GM12878 (cell line): ENCODE data around the gene SEC16A. TPM values are rescaled to one million over a fixed set of nuclear protein-coding genes. Genes with fewer than 3 reads are reported as not detected.

Experiments used
- ATAC-seq: fragments of 200-7000 bp; cut with Tn5 transposase; 3 replicates; pipeline ENCODE4 v1.9.1; 2020; ENCODE audit warnings: mild to moderate bottlenecking, moderate library complexity
- BruUV-seq: library from RNA; stranded (reverse); fragments of 400-500 nt; replicated peaks from 2 replicates; lab custom pipeline; 2021; lab: Mats Ljungman, UMichigan
- CTCF ChIA-PET: fragments of 300-600 bp; sonication (Branson Sonifier 250); formaldehyde crosslinking; extraction: SDS; loops from one replicate; lab custom pipeline; 2021; ENCODE audit warnings: inconsistent platforms; lab: Yijun Ruan, JAX
- POLR2A ChIA-PET: fragments of 350-600 bp; formaldehyde crosslinking; extraction: SDS; loops from one replicate; lab custom pipeline; 2021; ENCODE audit warnings: inconsistent platforms; lab: Charles Lee
- RAD21 ChIA-PET: fragments of 300-600 bp; sonication (Branson Sonifier 250); formaldehyde crosslinking; loops from one replicate; lab custom pipeline; 2023; ENCODE audit warnings: antibody characterized with exemption; ENCODE audit not compliant: unreplicated experiment; lab: Charles Lee
- SMC1A ChIA-PET: fragments of 300-600 bp; sonication (Branson Sonifier 250); formaldehyde crosslinking; loops from one replicate; lab custom pipeline; 2023; ENCODE audit not compliant: unreplicated experiment, uncharacterized antibody; lab: Charles Lee
- DNase-seq: peaks from one replicate; pipeline ENCODE4 v3.0.0-alpha.2; 2011; ENCODE audit warnings: low read depth, low spot score
- FAIRE-seq: peaks from 3 replicates; lab custom pipeline; 2011; peaks lifted over from hg19 to GRCh38; lab: Jason Lieb, UNC
- H2AFZ ChIP-seq: 2 replicates; pipeline ENCODE4 v1.6.0; 2011; ENCODE audit warnings: low read depth, low read length, control low read depth; ENCODE audit not compliant: control insufficient read depth
- H3K27ac ChIP-seq: 2 replicates; pipeline ENCODE4 v1.5.1; 2011; ENCODE audit warnings: control low read depth; ENCODE audit not compliant: control insufficient read depth, insufficient read depth
- H3K27me3 ChIP-seq, 2 experiments: replicated peaks in 1 of 2; 2 replicates each; pipeline versions ENCODE4 v1.6.0 to v1.6.1; 2011; ENCODE audit warnings: low read length in 1 of 2; ENCODE audit not compliant: control insufficient read depth in 2 of 2, insufficient read depth in 2 of 2
- H3K36me3 ChIP-seq, 2 experiments: 2 replicates each; pipeline ENCODE4 v1.5.1; 2011; ENCODE audit warnings: low read length in 1 of 2; ENCODE audit not compliant: control insufficient read depth in 2 of 2, insufficient read depth in 2 of 2
- H3K4me1 ChIP-seq: 2 replicates; pipeline ENCODE4 v1.6.1; 2011; ENCODE audit warnings: mild to moderate bottlenecking, low read length, moderate library complexity, mixed read lengths; ENCODE audit not compliant: control insufficient read depth, insufficient read depth
- H3K4me2 ChIP-seq: 2 replicates; pipeline ENCODE4 v1.6.0; 2011; ENCODE audit warnings: control low read depth; ENCODE audit not compliant: control insufficient read depth, insufficient read depth
- H3K4me3 ChIP-seq: fragments of 200-600 bp; sonication (generic); 2 replicates; pipeline ENCODE4 v1.5.1; 2016
- H3K79me2 ChIP-seq: 2 replicates; pipeline ENCODE4 v1.6.0; 2011; ENCODE audit warnings: low read length; ENCODE audit not compliant: control insufficient read depth, insufficient read depth
- H3K9ac ChIP-seq: 2 replicates; pipeline ENCODE4 v1.8.0; 2011; ENCODE audit warnings: low read length, control low read depth, mixed read lengths; ENCODE audit not compliant: control insufficient read depth, insufficient read depth
- H3K9me3 ChIP-seq: replicated peaks from 3 replicates; pipeline ENCODE4 v1.5.1; 2011; ENCODE audit warnings: mild to moderate bottlenecking, low read length; ENCODE audit not compliant: control insufficient read depth, insufficient read depth
- H4K20me1 ChIP-seq: 2 replicates; pipeline ENCODE4 v1.6.0; 2011; ENCODE audit not compliant: control insufficient read depth, insufficient read depth
- LARP7 ChIP-seq: fragments of 450-650 bp; IDR thresholded peaks from 2 replicates; pipeline ENCODE4 v1.6.1; 2017; ENCODE audit warnings: mild to moderate bottlenecking
- NFXL1 ChIP-seq: fragments of 450-650 bp; IDR thresholded peaks from 2 replicates; pipeline ENCODE4 v1.6.1; 2017; ENCODE audit warnings: antibody characterized with exemption, mild to moderate bottlenecking, borderline replicate concordance
- POLR2A ChIP-seq: IDR thresholded peaks from 2 replicates; pipeline ENCODE4 v1.6.1; 2011; ENCODE audit warnings: low read depth, mild to moderate bottlenecking, low read length
- RELA ChIP-seq: fragments of 450-650 bp; IDR thresholded peaks from 2 replicates; pipeline ENCODE4 v1.8.0; 2014; ENCODE audit warnings: borderline replicate concordance; ENCODE audit not compliant: partially characterized antibody
- WGBS: methylation state at CpG from one replicate; pipeline ENCODE4 v1.1.6; 2016; ENCODE audit warnings: low lambda C conversion rate; ENCODE audit not compliant: insufficient replicate concordance, insufficient coverage; ENCODE audit errors: missing lambda C conversion rate; 5-methylcytosine and 5-hydroxymethylcytosine counted together
- in situ Hi-C: fragments of 300-500 bp; cut with MboI; formaldehyde crosslinking; loops from 9 replicates; pipeline ENCODE4 v1.14.3; 2018; ENCODE audit warnings: mixed read lengths
- intact Hi-C: fragments of 100-400 bp; cut with micrococcal nuclease; formaldehyde crosslinking; loops from one replicate; pipeline ENCODE4 v1.14.2; 2022; ENCODE audit not compliant: unreplicated experiment
- polyA plus RNA-seq, 11 experiments: library from polyadenylated mRNA; depleted of rRNA in 4 of 11; unstranded in 6 of 11; stranded (reverse) in 5 of 11; fragments of >200 nt; fragmentation: Nextera tagmentation in 4 of 11; fragmentation: Illumina TruSeq in 1 of 11; extraction: Ambion mirVana in 4 of 11; extraction: Trizol in 1 of 11; gene quantifications; 1 replicate in 1 of 11; 2 replicates in 10 of 11; pipeline versions ENCODE4 v1.2.1 to v1.2.3, GENCODE V29; 2011 to 2016; ENCODE audit warnings: inconsistent platforms in 2 of 11, missing spikeins in 2 of 11, low read depth in 1 of 11
- total RNA-seq, 4 experiments: library from RNA; depleted of rRNA in 3 of 4; stranded (reverse); fragments of >200 nt in 3 of 4; fragmentation: Illumina TruSeq in 1 of 4; extraction: Trizol in 1 of 4; gene quantifications; 2 replicates each; pipeline versions ENCODE4 v1.2.1 to v1.2.3, GENCODE V29; 2013 to 2021

SEC16A gene
- total and polyA plus RNA-seq, 10 of the 15 experiments (the other 5 are each of a cell fraction or from before 2014, with no cell fraction given), result 9.9 to 59.1 (median 21.7) TPM

DNA sequence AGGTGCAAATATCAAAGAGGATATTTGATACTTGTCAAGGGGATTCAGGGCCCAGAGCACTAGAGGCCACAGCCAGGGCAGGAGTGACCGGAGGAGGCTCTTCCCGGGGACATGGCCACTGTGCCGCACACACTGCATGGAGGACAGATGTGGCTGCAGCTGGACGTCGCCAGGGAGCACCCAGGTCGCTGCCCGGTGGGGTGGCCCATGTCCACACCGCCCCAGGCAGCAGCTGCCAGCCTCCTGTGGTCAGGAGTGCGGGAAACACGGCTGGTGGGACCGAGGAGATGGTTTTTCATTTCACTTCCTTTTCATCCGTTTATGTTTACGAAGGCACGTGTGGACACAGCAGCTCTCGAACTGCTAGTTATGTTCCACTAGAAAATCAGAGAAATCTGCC is 15.1 kb downstream of the SEC16A start:
- peaks cover 32 to 35% of the 10 kb centered on the region in 2 experiments for H3K36me3 ChIP-seq
- POLR2A ChIA-PET, result no interaction called here
- H3K27ac ChIP-seq, result no peak overlapping the region
- no peaks in the 10 kb centered on the region for H3K27me3 ChIP-seq
- H3K79me2 ChIP-seq, result no peaks in the 10 kb centered on the region
- SMC1A ChIA-PET, result no interaction called here
- no peaks in the 10 kb centered on the region for H3K9me3 ChIP-seq
- CTCF ChIA-PET, result no interaction called here
- intact Hi-C loops (no loop called here), in situ Hi-C loops (no loop called here)
- FAIRE-seq (no peak), ATAC-seq (no peak), DNase-seq (no peak)
- H4K20me1 ChIP-seq, result peaks cover 2% of the 10 kb centered on the region; the same call in 1 of the 2 replicates
- RAD21 ChIA-PET, result no interaction called here
- WGBS, result 87% methylated on average over 15 of the region's 15 CpGs
- H2AFZ ChIP-seq, result no peak overlapping the region
- no TSS peak for BruUV-seq
- no peak overlapping the region for H3K4me2 ChIP-seq
- H3K9ac ChIP-seq, result no peak overlapping the region
- TF ChIP-seq LARP7, result no peak
- peak; percentile 28; the same call in 1 of the 2 replicates for TF ChIP-seq POLR2A
- H3K4me1 ChIP-seq, result no peaks in the 10 kb centered on the region
- H3K4me3 ChIP-seq, result no peak overlapping the region

DNA sequence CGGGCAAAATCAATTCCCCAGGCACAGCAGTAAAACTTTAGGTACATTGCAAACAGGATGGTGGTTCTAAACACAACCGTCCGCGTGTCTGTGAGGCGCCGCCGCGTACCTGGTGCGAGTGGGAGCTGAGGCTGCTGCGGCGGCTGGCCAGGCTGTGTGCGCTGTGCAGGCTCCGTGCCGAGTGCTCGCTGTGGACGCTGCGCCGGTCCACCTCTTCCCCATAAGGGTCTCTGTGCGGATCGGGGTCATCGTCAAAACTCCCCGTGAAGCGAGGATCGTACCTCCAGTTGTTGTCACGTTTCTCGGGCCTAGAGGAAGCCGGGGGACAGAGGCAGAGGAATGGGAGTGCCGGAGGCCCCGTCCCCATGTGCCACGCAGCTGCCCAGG is 16.7 kb downstream of the SEC16A start:
- TF ChIP-seq RELA, result no peak
- no peak for TF ChIP-seq NFXL1
- peak; percentile 29; the same call in 1 of the 2 replicates for TF ChIP-seq POLR2A
- TF ChIP-seq, all 136 proteins: peak for 1
- FAIRE-seq, result no peak
- H3K79me2 ChIP-seq, result no peaks in the 10 kb centered on the region
- ChIA-PET CTCF (no interaction called here), POLR2A (no interaction called here), SMC1A (no interaction called here), RAD21 (no interaction called here)
- H3K9me3 ChIP-seq, result no peaks in the 10 kb centered on the region
- BruUV-seq, result no TSS peak
- DNase-seq, result no peak
- no peak overlapping the region for H2AFZ ChIP-seq
- no peak overlapping the region for H3K27ac ChIP-seq
- H4K20me1 ChIP-seq, result no peaks in the 10 kb centered on the region
- H3K36me3 ChIP-seq, result peaks cover 37 to 38% of the 10 kb centered on the region in 2 experiments
- H3K4me3 ChIP-seq, result no peak overlapping the region
- in situ Hi-C loops (no loop called here), intact Hi-C loops (no loop called here)
- no peak overlapping the region for H3K9ac ChIP-seq
- 95% methylated on average over 30 of the region's 30 CpGs for WGBS
- no peak overlapping the region for H3K4me2 ChIP-seq
- no peaks in the 10 kb centered on the region for H3K27me3 ChIP-seq
- H3K4me1 ChIP-seq, result no peaks in the 10 kb centered on the region
- no peak for ATAC-seq
